T47D (cell line): ENCODE results near the gene CALCR.
"Not testable (repeated sequence)": the region's sequence is repeated elsewhere in the genome, so short reads cannot be mapped to it uniquely, and the experiment has no call there.

ENCODE experiments used
- DNase-seq, 2 experiments: peaks; one replicate each; pipeline versions ENCODE4 v3.0.0 to v3.0.0-alpha.2; 2011 to 2012; ENCODE audit warnings: low read depth in 1 of 2, low spot score in 1 of 2
- JUND ChIP-seq: IDR thresholded peaks from 2 replicates; pipeline ENCODE4 v1.6.1; 2012; ENCODE audit warnings: low read depth
- in situ Hi-C: cut with HindIII; loops from 2 replicates; pipeline ENCODE4 v1.10.0; 2016; ENCODE audit warnings: low sequenced_read_pairs, low pct_unique_long_range_greater_than_20kb

The CALCR gene

GRCh38 chr7:93551063-93551895 is 23.2 kb downstream of the CALCR start:
- DNase-seq, result peak in 1 of 2 experiments; percentile 63
- no peak for TF ChIP-seq JUND
- in situ Hi-C loops, result no loop called here

- DNase-seq, result no peak
- no peak for TF ChIP-seq JUND
- in situ Hi-C loops, result no loop called here
Observed at GRCh38 chr7:93547716-93548115, 26.8 kb downstream of the CALCR start.

GRCh38 chr7:93544691-93545090 is 29.8 kb downstream of the CALCR start:
- DNase-seq, result no peak
- no peak for TF ChIP-seq JUND
- in situ Hi-C loops, result no loop called here

GRCh38 chr7:93538061-93538460 is 36.5 kb downstream of the CALCR start:
- TF ChIP-seq JUND, result no peak
- in situ Hi-C loops, result no loop called here
- DNase-seq, result no peak

- in situ Hi-C loops, result no loop called here
- TF ChIP-seq JUND, result no peak
- no peak for DNase-seq
Observed at GRCh38 chr7:93535616-93536015, 38.9 kb downstream of the CALCR start.

- no peak for TF ChIP-seq JUND
- in situ Hi-C loops, result no loop called here
- DNase-seq, result no peak
Observed at GRCh38 chr7:93530701-93531100, 43.8 kb downstream of the CALCR start.

- no peak for TF ChIP-seq JUND
- in situ Hi-C loops, result no loop called here
- DNase-seq, result no peak
Observed at GRCh38 chr7:93516834-93517233, 57.7 kb downstream of the CALCR start.

GRCh38 chr7:93515144-93515543 is 59.4 kb downstream of the CALCR start:
- no peak for TF ChIP-seq JUND
- DNase-seq, result no peak
- in situ Hi-C loops, result no loop called here

- no peak for DNase-seq
- in situ Hi-C loops, result no loop called here
- no peak for TF ChIP-seq JUND
Observed at GRCh38 chr7:93509303-93509702, 65.2 kb downstream of the CALCR start.

- no peak for TF ChIP-seq JUND
- no peak for DNase-seq
- in situ Hi-C loops, result no loop called here
Observed at GRCh38 chr7:93503088-93503487, 71.4 kb downstream of the CALCR start.

- in situ Hi-C loops, DNase-seq: not testable (repeated sequence)
Observed at GRCh38 chr7:93491860-93492259, 82.7 kb downstream of the CALCR start.

GRCh38 chr7:93476491-93477344 is 97.8 kb downstream of the CALCR start:
- in situ Hi-C loops, result no loop called here
- no peak for DNase-seq
- TF ChIP-seq JUND, result no peak

- TF ChIP-seq JUND, result no peak
- in situ Hi-C loops, result no loop called here
Observed at GRCh38 chr7:93475811-93476210, 98.7 kb downstream of the CALCR start.

More at GRCh38 chr7:93475811-93476210, 98.7 kb downstream of the CALCR start:
- DNase-seq, result no peak
